Lung microvascular endothelial cell (primary cell): Measurements from ENCODE around the gene SPAG16. TPM values are rescaled to one million over a fixed set of nuclear protein-coding genes. Genes with fewer than 3 reads are reported as not detected.

Experiments used
- total RNA-seq: library from RNA; depleted of rRNA; stranded (reverse); fragments of >200 nt; gene quantifications from 2 replicates; pipeline ENCODE4 v1.2.1, GENCODE V29; 2014

Gene SPAG16
- total RNA-seq, 1 donor from 2014 or later = 9.1 TPM

Other genes with a start within 250 kb of the SPAG16 start
- 0.65 and 1.4 TPM in 2 replicates for gene IKZF2, start 132.9 kb upstream of the SPAG16 start, total RNA-seq